HG02763 (cell line): ENCODE measurements around the gene DPP7.

Experiments used
- ATAC-seq: cut with Tn5 transposase; IDR thresholded peaks from one replicate; pipeline ENCODE4 v1.9.1; 2021; ENCODE audit warnings: mild to moderate bottlenecking, moderate library complexity; ENCODE audit not compliant: unreplicated experiment

Gene DPP7

GRCh38 chr9:137114613-137115393 lies at the start of gene DPP7:
Gene DPP7, minus strand, starts transcription at chr9:137114733. Its CDS starts 20 bp downstream, at chr9:137114713.
- ATAC-seq: peak; percentile 70

GRCh38 chr9:137163805-137164204 lies 49.3 kb upstream of the DPP7 start:
- no peak for ATAC-seq

- no peak for ATAC-seq
Measured at GRCh38 chr9:137163365-137163715, 48.8 kb upstream of the DPP7 start.

GRCh38 chr9:137162505-137163364 lies 48.2 kb upstream of the DPP7 start:
- ATAC-seq: no peak

GRCh38 chr9:137161558-137162486 lies 47.3 kb upstream of the DPP7 start:
- no peak for ATAC-seq

GRCh38 chr9:137160716-137161557 lies 46.4 kb upstream of the DPP7 start:
- ATAC-seq: no peak

DNA sequence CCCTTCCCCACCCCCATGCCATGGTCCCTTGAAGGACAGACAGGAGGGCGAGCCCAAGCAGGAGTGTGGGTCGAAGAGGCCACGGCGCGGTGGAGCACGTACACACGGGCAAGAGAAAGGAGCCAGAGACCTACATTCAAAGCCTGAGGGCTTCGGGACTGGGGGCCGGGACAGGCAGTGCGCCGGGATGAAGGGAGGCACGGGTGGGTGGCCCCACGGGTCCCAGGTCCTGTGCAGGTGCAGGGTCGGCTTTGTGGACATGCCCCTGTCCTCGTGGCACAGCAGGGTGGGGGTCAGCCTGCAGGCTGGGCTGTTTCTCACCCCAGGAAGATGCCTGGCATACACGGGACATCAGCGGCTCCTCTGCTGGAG lies 45.5 kb upstream of the DPP7 start:
- no peak for ATAC-seq

DNA sequence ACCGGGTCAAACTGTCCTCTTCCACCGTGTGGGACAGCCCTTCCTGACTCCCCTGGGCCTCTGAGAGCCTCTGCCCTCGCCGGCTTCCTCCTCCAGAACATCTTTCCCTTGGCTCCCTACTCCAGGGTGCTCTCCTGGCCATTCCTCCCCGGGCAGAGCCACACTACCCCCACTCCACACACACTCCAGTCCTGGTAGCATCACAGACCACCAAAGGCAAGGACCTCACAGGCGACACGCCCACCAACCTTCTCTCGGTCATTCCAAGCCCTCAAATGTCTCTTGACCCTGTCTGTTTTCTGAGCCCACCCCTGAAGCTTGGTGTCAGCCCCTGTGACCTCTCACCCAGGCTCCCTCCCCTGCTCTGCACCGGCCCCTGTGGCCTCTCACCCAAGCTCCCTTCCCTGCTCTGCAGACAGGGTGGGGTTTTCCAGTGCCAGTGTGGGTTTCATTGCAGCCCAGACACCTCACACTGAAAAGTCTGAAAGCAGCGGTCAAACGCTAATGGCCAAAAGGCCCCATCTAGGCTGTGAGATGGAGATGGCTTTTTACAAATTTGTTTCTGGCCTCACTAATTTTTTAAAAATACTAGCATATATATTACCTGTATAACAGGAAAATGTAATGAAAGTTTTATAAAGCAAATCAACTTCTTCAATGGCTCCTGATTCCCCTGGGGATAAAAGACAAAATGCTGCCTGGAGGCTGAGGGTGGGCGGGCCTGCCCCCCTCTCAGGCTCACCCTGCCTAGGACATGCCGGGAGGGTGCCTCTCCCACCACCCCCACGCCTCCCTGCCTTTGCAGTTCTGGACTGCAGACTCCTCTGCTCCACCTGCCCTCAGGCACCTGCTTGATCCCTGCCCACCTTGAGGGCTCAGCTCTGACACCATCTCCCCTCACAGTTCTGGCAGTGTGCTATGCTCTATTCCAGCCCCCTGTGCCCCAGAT lies 44.8 kb upstream of the DPP7 start:
- no peak for ATAC-seq

GRCh38 chr9:137158625-137159024 lies 44.1 kb upstream of the DPP7 start:
- ATAC-seq: no peak

- ATAC-seq: no peak
Measured at GRCh38 chr9:137157618-137158415, 43.3 kb upstream of the DPP7 start.

DNA sequence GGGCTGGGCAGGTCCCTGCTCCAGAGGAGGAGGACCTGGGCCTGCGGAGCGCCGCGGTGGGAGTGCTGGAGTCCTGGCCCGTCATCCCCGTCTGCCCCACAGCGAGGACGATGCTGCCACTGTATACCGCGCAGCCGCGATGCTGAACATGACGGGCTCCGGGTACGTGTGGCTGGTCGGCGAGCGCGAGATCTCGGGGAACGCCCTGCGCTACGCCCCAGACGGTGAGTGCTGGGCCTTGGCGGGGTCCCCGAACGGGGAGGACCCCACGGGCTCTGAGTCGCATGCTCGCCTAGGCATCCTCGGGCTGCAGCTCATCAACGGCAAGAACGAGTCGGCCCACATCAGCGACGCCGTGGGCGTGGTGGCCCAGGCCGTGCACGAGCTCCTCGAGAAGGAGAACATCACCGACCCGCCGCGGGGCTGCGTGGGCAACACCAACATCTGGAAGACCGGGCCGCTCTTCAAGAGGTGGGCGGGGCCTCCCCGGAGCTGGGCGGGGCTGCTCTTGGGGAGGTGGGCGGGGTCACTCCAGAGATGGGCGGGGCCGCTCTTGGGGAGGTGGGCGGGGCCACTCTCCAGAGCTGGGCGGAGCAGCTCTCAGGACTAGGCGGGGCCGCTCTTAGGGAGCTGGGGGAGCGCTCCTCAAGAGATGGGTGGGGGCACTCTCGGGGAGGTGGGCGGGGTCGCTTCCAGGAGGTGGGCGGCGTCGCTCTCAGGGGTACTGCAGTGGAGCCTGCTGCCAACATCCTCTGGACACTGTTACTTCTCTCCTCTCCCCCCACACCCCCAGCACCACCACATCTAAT lies 42.2 kb upstream of the DPP7 start:
- no peak for ATAC-seq

DNA sequence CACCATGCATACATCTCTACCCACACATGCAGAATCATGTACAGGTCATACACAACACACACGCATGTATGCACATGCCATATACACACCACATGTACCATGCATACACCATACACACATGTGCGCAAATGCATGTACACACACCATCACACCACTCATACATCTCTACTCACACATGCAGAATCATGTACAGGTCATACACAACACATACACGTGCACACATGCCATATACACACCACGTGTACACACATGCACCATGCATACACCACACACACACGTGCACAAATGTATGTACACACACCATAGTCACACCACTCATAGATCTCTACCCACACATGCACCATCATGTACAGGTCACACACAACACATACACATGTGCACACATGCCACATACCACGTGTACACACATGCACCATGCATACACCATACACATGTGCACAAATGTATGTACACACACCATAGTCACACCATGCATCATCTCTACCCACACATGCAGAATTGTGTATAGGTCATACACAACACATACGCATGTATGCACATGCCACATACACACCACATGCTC lies 38.4 kb upstream of the DPP7 start:
- ATAC-seq: no peak

GRCh38 chr9:137150617-137151457 lies 36.3 kb upstream of the DPP7 start:
- peak; percentile 48 for ATAC-seq

DNA sequence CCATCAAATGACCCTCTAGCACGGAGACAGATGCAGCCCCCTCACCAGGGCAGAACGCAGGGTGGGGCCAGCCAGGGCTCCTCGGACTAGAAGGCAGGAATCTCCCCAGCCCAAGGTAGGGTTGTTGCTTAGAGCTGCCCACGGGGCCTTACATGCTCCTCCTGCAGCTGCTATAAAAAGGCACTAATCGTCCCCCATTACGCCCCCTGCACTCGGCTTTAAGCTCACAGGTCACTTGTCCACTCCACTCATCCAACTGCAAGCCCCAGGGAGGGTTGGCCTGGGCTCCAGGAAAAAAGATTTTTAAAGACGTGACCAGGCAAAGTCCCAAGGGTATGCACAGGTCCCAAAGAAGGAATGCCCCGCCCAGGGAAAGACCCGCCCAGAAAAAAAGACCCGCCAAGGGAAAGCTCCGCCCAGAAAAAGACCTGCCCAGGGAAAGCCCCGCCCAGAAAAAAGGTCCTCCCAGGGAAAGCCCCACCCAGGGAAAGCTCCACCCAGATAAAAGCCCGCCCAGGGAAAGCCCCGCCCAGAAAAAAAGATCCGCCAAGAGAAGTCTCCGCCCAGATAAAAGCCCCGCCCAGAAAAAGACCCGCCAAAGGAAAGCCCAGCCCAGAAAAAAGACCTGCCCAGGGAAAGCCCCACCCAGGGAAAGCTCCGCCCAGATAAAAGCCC lies 35.5 kb upstream of the DPP7 start:
- ATAC-seq: peak; percentile 22

GRCh38 chr9:137149363-137149762 lies 34.8 kb upstream of the DPP7 start:
- ATAC-seq: no peak

GRCh38 chr9:137148661-137149060 lies 34.1 kb upstream of the DPP7 start:
- ATAC-seq: no peak
